Measurements from ENCODE around the gene DSG3. TPM values are rescaled to one million over a fixed set of nuclear protein-coding genes. Genes with fewer than 3 reads are reported as not detected.

DSG3 gene
- total RNA-seq, 1 experiment from 2014 or later = 0.05 TPM

- TF ChIP-seq POLR2AphosphoS5 (IDR thresholded peaks at IDR 0.05; ENCODE audit: low read depth, low read length) = no peak
- TF ChIP-seq TCF7L2 (IDR thresholded peaks at IDR 0.05; ENCODE audit: borderline replicate concordance, extremely low read depth, insufficient read depth, insufficient read length) = no peak
- no peak for TF ChIP-seq ZNF274 (IDR thresholded peaks at IDR 0.05; ENCODE audit: low read depth, low read length)
Observed at GRCh38 chr18:31426871-31427406, 20.6 kb upstream of the DSG3 start (continued).

DNA sequence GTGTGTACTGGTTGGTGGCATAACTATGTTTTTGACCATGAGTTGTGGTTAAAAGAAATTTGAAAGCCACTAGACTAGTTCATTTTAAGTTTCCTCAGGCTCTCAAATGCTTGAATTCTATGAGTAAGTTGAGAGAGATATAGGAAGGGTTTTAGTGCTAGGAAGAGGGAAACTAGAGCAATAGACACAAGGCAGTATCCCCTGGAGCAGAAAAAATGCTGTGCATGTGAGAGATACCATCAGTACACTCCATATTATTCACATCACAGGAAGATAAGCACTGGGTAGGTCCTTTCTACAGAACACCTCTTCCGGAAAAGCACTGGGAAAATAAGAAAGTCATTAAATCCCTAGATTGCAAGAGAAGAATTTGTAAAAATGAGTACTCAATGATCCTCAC, 19.3 kb upstream of the DSG3 start:
- H3K79me2 ChIP-seq (ENCODE audit: insufficient read depth, low read length) = no peaks in the 10 kb centered on the region
- intact Hi-C loops (cut with micrococcal nuclease) = loop anchor here (10.0 kb wide), 2 partner anchors 297 to 527 kb away; no protein-coding TSS in a partner anchor
- CTCF ChIA-PET = no interaction called here
- POLR2A ChIA-PET = no interaction called here
- no peak overlapping the region for H3K27ac ChIP-seq (ENCODE audit: low read depth, low read length)
- no peak overlapping the region for H3K4me2 ChIP-seq (ENCODE audit: low read length)
- H3K9me2 ChIP-seq (ENCODE audit: insufficient read depth) = no peaks in the 10 kb centered on the region
- H3K9ac ChIP-seq (ENCODE audit: low read length) = no peak overlapping the region
- H3K9me3 ChIP-seq (ENCODE audit: control insufficient read depth in 1 of 2, insufficient read depth in 1 of 2, low read depth in 1 of 2, low read length in 2 of 2) = no peaks in the 10 kb centered on the region
- no peak for ATAC-seq
- no TSS peak for BruUV-seq (replicated peaks)
- no peaks in the 10 kb centered on the region for H4K20me1 ChIP-seq (ENCODE audit: insufficient read depth)
- DNase-seq (ENCODE audit: low read depth, low spot score) = no peak
- peaks cover 5 to 26% of the 10 kb centered on the region in 2 experiments; a peak in 3 of 4 replicates for H3K4me1 ChIP-seq (ENCODE audit: control insufficient read depth in 1 of 2, insufficient read depth in 2 of 2, low read length in 2 of 2)
- no peak overlapping the region for H2AFZ ChIP-seq (ENCODE audit: low read depth, low read length, poor library complexity, severe bottlenecking)
- RAD21 ChIA-PET (ENCODE audit: low non-redundant PET in 1 of 2, low total read pairs in 2 of 2, uncharacterized antibody in 2 of 2, unreplicated experiment in 2 of 2) = no interaction called here
- no peak overlapping the region for H3K4me3 ChIP-seq (replicated peaks in 1 of 2; ENCODE audit: low read depth in 1 of 2, low read length in 2 of 2)
- no peaks in the 10 kb centered on the region for H3K27me3 ChIP-seq (ENCODE audit: insufficient read depth, low read length)
- H3K36me3 ChIP-seq (ENCODE audit: control insufficient read depth in 1 of 2, insufficient read depth in 2 of 2, low read length in 2 of 2) = no peaks in the 10 kb centered on the region
- TF ChIP-seq FOSL1 (IDR thresholded peaks at IDR 0.05; ENCODE audit: low read depth) (no peak), SP1 (IDR thresholded peaks at IDR 0.05; ENCODE audit: low read depth) (no peak), CEBPB (IDR thresholded peaks at IDR 0.05; ENCODE audit: low read depth) (no peak), SIN3A (IDR thresholded peaks at IDR 0.05; ENCODE audit: low read depth) (no peak), EGR1 (IDR thresholded peaks at IDR 0.05; ENCODE audit: low read depth) (no peak), YY1 (IDR thresholded peaks at IDR 0.05; ENCODE audit: extremely low read depth, insufficient replicate concordance, low read depth, low read length) (no peak), POLR2AphosphoS5 (IDR thresholded peaks at IDR 0.05; ENCODE audit: low read depth, low read length) (no peak), ZNF274 (IDR thresholded peaks at IDR 0.05; ENCODE audit: low read depth, low read length) (no peak), ELF1 (IDR thresholded peaks at IDR 0.05; ENCODE audit: borderline replicate concordance, low read depth) (no peak), TCF7L2 (IDR thresholded peaks at IDR 0.05; ENCODE audit: borderline replicate concordance, extremely low read depth, insufficient read depth, insufficient read length) (no peak), RAD21 (IDR thresholded peaks at IDR 0.05; ENCODE audit: low read depth) (no peak), CBX3 (IDR thresholded peaks at IDR 0.05; ENCODE audit: low read depth) (no peak), ZFX (IDR thresholded peaks at IDR 0.05) (no peak), ZBTB33 (IDR thresholded peaks at IDR 0.05; ENCODE audit: extremely low read depth, insufficient replicate concordance, low read length) (no peak), JUND (IDR thresholded peaks at IDR 0.05) (no peak), POLR2A (IDR thresholded peaks at IDR 0.05; ENCODE audit: borderline replicate concordance, extremely low read depth, insufficient read depth, insufficient read length) (no peak)
- TF ChIP-seq, protein P1, sequence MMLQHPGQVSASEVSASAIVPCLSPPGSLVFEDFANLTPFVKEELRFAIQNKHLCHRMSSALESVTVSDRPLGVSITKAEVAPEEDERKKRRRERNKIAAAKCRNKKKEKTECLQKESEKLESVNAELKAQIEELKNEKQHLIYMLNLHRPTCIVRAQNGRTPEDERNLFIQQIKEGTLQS (IDR thresholded peaks at IDR 0.05) = no peak
- TF ChIP-seq, protein P2, sequence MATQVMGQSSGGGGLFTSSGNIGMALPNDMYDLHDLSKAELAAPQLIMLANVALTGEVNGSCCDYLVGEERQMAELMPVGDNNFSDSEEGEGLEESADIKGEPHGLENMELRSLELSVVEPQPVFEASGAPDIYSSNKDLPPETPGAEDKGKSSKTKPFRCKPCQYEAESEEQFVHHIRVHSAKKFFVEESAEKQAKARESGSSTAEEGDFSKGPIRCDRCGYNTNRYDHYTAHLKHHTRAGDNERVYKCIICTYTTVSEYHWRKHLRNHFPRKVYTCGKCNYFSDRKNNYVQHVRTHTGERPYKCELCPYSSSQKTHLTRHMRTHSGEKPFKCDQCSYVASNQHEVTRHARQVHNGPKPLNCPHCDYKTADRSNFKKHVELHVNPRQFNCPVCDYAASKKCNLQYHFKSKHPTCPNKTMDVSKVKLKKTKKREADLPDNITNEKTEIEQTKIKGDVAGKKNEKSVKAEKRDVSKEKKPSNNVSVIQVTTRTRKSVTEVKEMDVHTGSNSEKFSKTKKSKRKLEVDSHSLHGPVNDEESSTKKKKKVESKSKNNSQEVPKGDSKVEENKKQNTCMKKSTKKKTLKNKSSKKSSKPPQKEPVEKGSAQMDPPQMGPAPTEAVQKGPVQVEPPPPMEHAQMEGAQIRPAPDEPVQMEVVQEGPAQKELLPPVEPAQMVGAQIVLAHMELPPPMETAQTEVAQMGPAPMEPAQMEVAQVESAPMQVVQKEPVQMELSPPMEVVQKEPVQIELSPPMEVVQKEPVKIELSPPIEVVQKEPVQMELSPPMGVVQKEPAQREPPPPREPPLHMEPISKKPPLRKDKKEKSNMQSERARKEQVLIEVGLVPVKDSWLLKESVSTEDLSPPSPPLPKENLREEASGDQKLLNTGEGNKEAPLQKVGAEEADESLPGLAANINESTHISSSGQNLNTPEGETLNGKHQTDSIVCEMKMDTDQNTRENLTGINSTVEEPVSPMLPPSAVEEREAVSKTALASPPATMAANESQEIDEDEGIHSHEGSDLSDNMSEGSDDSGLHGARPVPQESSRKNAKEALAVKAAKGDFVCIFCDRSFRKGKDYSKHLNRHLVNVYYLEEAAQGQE (IDR thresholded peaks at IDR 0.05; ENCODE audit: low read depth) = no peak
